Skeletal muscle satellite cell (primary cell): ENCODE measurements around the gene ACTG2. TPM values are rescaled to one million over a fixed set of nuclear protein-coding genes. Genes with fewer than 3 reads are reported as not detected.

Experiments used
- H3K27me3 ChIP-seq: 2 replicates; pipeline ENCODE4 v1.7.0; 2013; ENCODE audit warnings: low read length; ENCODE audit not compliant: control insufficient read depth, insufficient read depth
- H3K36me3 ChIP-seq: 2 replicates; pipeline ENCODE4 v1.7.0; 2013; ENCODE audit warnings: mild to moderate bottlenecking, control low read depth, low read length; ENCODE audit not compliant: insufficient read depth
- H3K4me1 ChIP-seq: 2 replicates; pipeline ENCODE4 v1.7.0; 2013; ENCODE audit warnings: low read length; ENCODE audit not compliant: control insufficient read depth, insufficient read depth
- H3K4me2 ChIP-seq: 2 replicates; pipeline ENCODE4 v1.7.0; 2013; ENCODE audit warnings: mild to moderate bottlenecking, low read length
- H3K4me3 ChIP-seq: 2 replicates; pipeline ENCODE4 v1.7.0; 2013; ENCODE audit warnings: low read length
- H3K9ac ChIP-seq: 2 replicates; pipeline ENCODE4 v1.7.0; 2013; ENCODE audit warnings: mild to moderate bottlenecking, low read depth, low read length, moderate library complexity
- H3K9me3 ChIP-seq: replicated peaks from 2 replicates; pipeline ENCODE4 v1.7.0; 2013; ENCODE audit warnings: mild to moderate bottlenecking, control low read depth, low read length
- small RNA-seq: library from RNA; depleted of rRNA; stranded (forward); fragments of <200 nt; gene quantifications from one replicate; pipeline ENCODE3, GENCODE V24; 2012

ACTG2 gene

GRCh38 chr2:73963385-73964120, 70.7 kb downstream of the ACTG2 start:
- peaks cover 14% of the 10 kb centered on the region for H3K36me3 ChIP-seq
- H3K4me2 ChIP-seq = no peak overlapping the region
- no peak overlapping the region for H3K4me3 ChIP-seq
- no peaks in the 10 kb centered on the region for H3K9me3 ChIP-seq
- no peaks in the 10 kb centered on the region for H3K27me3 ChIP-seq
- no peaks in the 10 kb centered on the region for H3K4me1 ChIP-seq
- H3K9ac ChIP-seq = no peak overlapping the region

GRCh38 chr2:73964223-73964622, 71.4 kb downstream of the ACTG2 start:
- H3K4me3 ChIP-seq = no peak overlapping the region
- no peaks in the 10 kb centered on the region for H3K4me1 ChIP-seq
- no peak overlapping the region for H3K4me2 ChIP-seq
- H3K27me3 ChIP-seq = no peaks in the 10 kb centered on the region
- H3K9me3 ChIP-seq = no peaks in the 10 kb centered on the region
- no peak overlapping the region for H3K9ac ChIP-seq
- peaks cover 7% of the 10 kb centered on the region for H3K36me3 ChIP-seq

GRCh38 chr2:73965053-73965452, 72.2 kb downstream of the ACTG2 start:
- H3K9me3 ChIP-seq = no peaks in the 10 kb centered on the region
- H3K4me1 ChIP-seq = no peaks in the 10 kb centered on the region
- no peak overlapping the region for H3K4me2 ChIP-seq
- no peaks in the 10 kb centered on the region for H3K27me3 ChIP-seq
- no peak overlapping the region for H3K4me3 ChIP-seq
- no peak overlapping the region for H3K9ac ChIP-seq
- H3K36me3 ChIP-seq = no peaks in the 10 kb centered on the region

GRCh38 chr2:73968357-73968937, 75.6 kb downstream of the ACTG2 start:
- no peak overlapping the region for H3K4me3 ChIP-seq
- H3K4me1 ChIP-seq = peaks cover 6% of the 10 kb centered on the region
- H3K4me2 ChIP-seq = no peak overlapping the region
- no peaks in the 10 kb centered on the region for H3K36me3 ChIP-seq
- H3K9me3 ChIP-seq = no peaks in the 10 kb centered on the region
- H3K27me3 ChIP-seq = no peaks in the 10 kb centered on the region
- no peak overlapping the region for H3K9ac ChIP-seq

GRCh38 chr2:73969356-73969755, 76.5 kb downstream of the ACTG2 start:
- H3K4me3 ChIP-seq = no peak overlapping the region
- H3K27me3 ChIP-seq = no peaks in the 10 kb centered on the region
- H3K4me1 ChIP-seq = peaks cover 6% of the 10 kb centered on the region
- H3K4me2 ChIP-seq = no peak overlapping the region
- no peak overlapping the region for H3K9ac ChIP-seq
- no peaks in the 10 kb centered on the region for H3K36me3 ChIP-seq
- H3K9me3 ChIP-seq = no peaks in the 10 kb centered on the region

Small RNAs within 50 kb of the gene (small RNA-seq; reads per million reads assigned to genes)
- not detected for gene RNA5SP97
